Measurements from ENCODE around the gene F12. TPM values are rescaled to one million over a fixed set of nuclear protein-coding genes. Genes with fewer than 3 reads are reported as not detected.

The F12 gene
- polyA plus RNA-seq, 2 donors, result 18.1 to 33.5 TPM

GRCh38 chr5:177389241-177390169 is 19.9 kb downstream of the F12 start:
- H3K36me3 ChIP-seq (ENCODE audit: control insufficient read depth in 2 of 2, insufficient read depth in 2 of 2, low read length in 1 of 2), result no peaks in the 10 kb centered on the region
- 12 to 31% methylated on average over 21 of the region's 21 CpGs for WGBS, 2 donors
- H3K9me3 ChIP-seq (ENCODE audit: control insufficient read depth in 2 of 2, insufficient read depth in 1 of 2, low read depth in 1 of 2, low read length in 1 of 2), result no peaks in the 10 kb centered on the region
- H3K4me1 ChIP-seq (ENCODE audit: control insufficient read depth in 2 of 2, insufficient read depth in 2 of 2, low read length in 1 of 2), result peaks cover 5 to 25% of the 10 kb centered on the region in 2 donors
- H3K27me3 ChIP-seq (ENCODE audit: control insufficient read depth in 1 of 2, insufficient read depth in 2 of 2, low read length in 2 of 2), result no peaks in the 10 kb centered on the region
- no peak overlapping the region for H3K4me3 ChIP-seq (ENCODE audit: low read depth in 1 of 2, low read length in 2 of 2)
- peak overlapping the region; percentile 95 to 98 for H3K27ac ChIP-seq (ENCODE audit: low read depth in 2 of 2, low read length in 1 of 2)

DNA sequence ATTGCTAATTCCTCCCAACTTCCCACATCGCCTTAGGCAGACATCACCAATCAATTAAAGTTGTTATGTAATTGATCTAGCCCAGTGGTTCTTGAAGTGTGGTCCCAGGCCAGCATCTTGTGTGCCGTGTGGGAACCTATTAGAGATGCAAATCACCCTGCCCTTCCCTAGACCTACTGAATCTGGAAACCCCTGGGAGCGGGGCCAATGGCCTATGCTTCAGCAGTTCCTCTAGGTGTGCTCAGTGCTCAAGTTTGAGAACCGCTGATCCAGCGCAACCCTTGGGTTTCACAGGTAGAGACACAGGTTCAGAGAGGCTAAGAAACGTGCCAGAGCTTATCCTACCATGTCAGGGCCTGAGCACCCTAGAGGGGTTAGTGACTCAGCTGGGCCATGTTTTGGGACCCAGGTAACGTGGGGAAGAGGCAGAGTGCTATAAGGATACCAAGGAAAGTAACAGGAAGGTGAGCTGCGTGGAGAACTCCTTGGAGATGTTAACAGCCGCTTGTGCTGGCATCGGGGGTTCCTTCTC is 20.8 kb downstream of the F12 start:
- 53 to 64% methylated on average over 10 of the region's 10 CpGs for WGBS, 2 donors
- Histone ChIP-seq H3K27ac (ENCODE audit: low read depth in 2 of 2, low read length in 1 of 2) (peak overlapping the region; percentile 95 to 98), H3K27me3 (ENCODE audit: control insufficient read depth in 1 of 2, insufficient read depth in 2 of 2, low read length in 2 of 2) (no peaks in the 10 kb centered on the region), H3K36me3 (ENCODE audit: control insufficient read depth in 2 of 2, insufficient read depth in 2 of 2, low read length in 1 of 2) (no peaks in the 10 kb centered on the region), H3K4me1 (ENCODE audit: control insufficient read depth in 2 of 2, insufficient read depth in 2 of 2, low read length in 1 of 2) (peaks cover 5 to 25% of the 10 kb centered on the region in 2 donors), H3K9me3 (ENCODE audit: control insufficient read depth in 2 of 2, insufficient read depth in 1 of 2, low read depth in 1 of 2, low read length in 1 of 2) (no peaks in the 10 kb centered on the region), H3K4me3 (ENCODE audit: low read depth in 1 of 2, low read length in 2 of 2) (no peak overlapping the region)

- H3K4me1 ChIP-seq (ENCODE audit: control insufficient read depth in 2 of 2, insufficient read depth in 2 of 2, low read length in 1 of 2), result peaks cover 5 to 25% of the 10 kb centered on the region in 2 donors
- WGBS, 2 donors, result 79 to 87% methylated on average over 14 of the region's 14 CpGs
- no peaks in the 10 kb centered on the region for H3K9me3 ChIP-seq (ENCODE audit: control insufficient read depth in 2 of 2, insufficient read depth in 1 of 2, low read depth in 1 of 2, low read length in 1 of 2)
- H3K36me3 ChIP-seq (ENCODE audit: control insufficient read depth in 2 of 2, insufficient read depth in 2 of 2, low read length in 1 of 2), result no peaks in the 10 kb centered on the region
- H3K4me3 ChIP-seq (ENCODE audit: low read depth in 1 of 2, low read length in 2 of 2), result no peak overlapping the region
- no peaks in the 10 kb centered on the region for H3K27me3 ChIP-seq (ENCODE audit: control insufficient read depth in 1 of 2, insufficient read depth in 2 of 2, low read length in 2 of 2)
- H3K27ac ChIP-seq (ENCODE audit: low read depth in 2 of 2, low read length in 1 of 2), result no peak overlapping the region
These were observed 22.0 kb downstream of the F12 start for GRCh38 chr5:177387405-177387804.

DNA sequence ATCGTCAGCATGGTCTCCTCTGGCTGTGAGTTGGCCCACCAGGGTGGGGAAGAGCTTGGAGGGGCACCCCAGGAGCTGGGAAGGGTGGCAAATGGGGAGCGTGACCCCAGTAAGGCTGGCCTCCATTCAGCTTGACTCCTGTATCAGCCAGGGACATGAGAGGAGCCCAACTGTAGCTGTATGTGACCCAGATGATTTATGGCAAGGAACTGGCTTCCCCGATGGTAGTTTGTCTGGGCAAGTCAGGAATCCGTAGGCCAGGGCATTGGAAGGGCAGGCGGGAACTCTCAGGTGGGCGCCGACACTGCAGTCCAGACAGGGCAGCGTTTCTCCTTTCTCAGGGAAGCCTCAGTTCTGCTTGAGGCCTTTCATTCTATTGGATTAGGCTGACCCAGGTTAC is 22.8 kb downstream of the F12 start:
- Histone ChIP-seq H3K27me3 (ENCODE audit: control insufficient read depth in 1 of 2, insufficient read depth in 2 of 2, low read length in 2 of 2) (no peaks in the 10 kb centered on the region), H3K4me3 (ENCODE audit: low read depth in 1 of 2, low read length in 2 of 2) (no peak overlapping the region), H3K9me3 (ENCODE audit: control insufficient read depth in 2 of 2, insufficient read depth in 1 of 2, low read depth in 1 of 2, low read length in 1 of 2) (no peaks in the 10 kb centered on the region), H3K27ac (ENCODE audit: low read depth in 2 of 2, low read length in 1 of 2) (peak overlapping the region in 1 of 2 donors; percentile 8), H3K36me3 (ENCODE audit: control insufficient read depth in 2 of 2, insufficient read depth in 2 of 2, low read length in 1 of 2) (no peaks in the 10 kb centered on the region), H3K4me1 (ENCODE audit: control insufficient read depth in 2 of 2, insufficient read depth in 2 of 2, low read length in 1 of 2) (peaks cover 5 to 25% of the 10 kb centered on the region in 2 donors)
- 63 to 80% methylated on average over 8 of the region's 8 CpGs for WGBS, 2 donors

DNA sequence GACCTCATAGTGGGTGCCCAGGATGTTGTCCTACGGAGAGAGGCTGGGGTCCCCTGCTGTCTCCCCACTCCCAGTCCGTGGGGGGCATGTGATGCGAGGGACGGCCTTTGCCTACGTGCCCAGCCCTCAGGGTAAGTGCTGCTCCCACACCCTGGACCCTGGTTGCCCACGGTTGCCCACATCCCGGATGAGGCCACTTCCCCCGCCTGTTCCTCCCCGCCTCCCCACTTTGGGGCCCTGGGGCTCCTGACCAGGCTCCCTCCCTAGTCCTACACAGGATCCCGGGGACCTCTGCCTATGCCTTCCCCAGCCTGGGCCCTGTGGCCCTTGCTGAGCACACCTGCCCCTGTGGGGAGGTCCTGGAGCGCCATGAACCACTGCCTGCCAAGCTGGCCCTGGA is 23.6 kb downstream of the F12 start:
- Histone ChIP-seq H3K9me3 (ENCODE audit: control insufficient read depth in 2 of 2, insufficient read depth in 1 of 2, low read depth in 1 of 2, low read length in 1 of 2) (no peaks in the 10 kb centered on the region), H3K4me1 (ENCODE audit: control insufficient read depth in 2 of 2, insufficient read depth in 2 of 2, low read length in 1 of 2) (peaks cover 5 to 25% of the 10 kb centered on the region in 2 donors), H3K4me3 (ENCODE audit: low read depth in 1 of 2, low read length in 2 of 2) (no peak overlapping the region), H3K27ac (ENCODE audit: low read depth in 2 of 2, low read length in 1 of 2) (no peak overlapping the region), H3K36me3 (ENCODE audit: control insufficient read depth in 2 of 2, insufficient read depth in 2 of 2, low read length in 1 of 2) (no peaks in the 10 kb centered on the region), H3K27me3 (ENCODE audit: control insufficient read depth in 1 of 2, insufficient read depth in 2 of 2, low read length in 2 of 2) (no peaks in the 10 kb centered on the region)
- WGBS, 2 donors, result 70 to 74% methylated on average over 11 of the region's 11 CpGs

GRCh38 chr5:177384134-177384533 is 25.2 kb downstream of the F12 start, which contains the start of gene SLC34A1:
TSS of gene SLC34A1 (plus strand) at chr5:177384434. CDS start at chr5:177385742, 1,308 bp downstream.
- 75 to 77% methylated on average over 4 of the region's 4 CpGs for WGBS, 2 donors
- H3K27ac ChIP-seq (ENCODE audit: low read depth in 2 of 2, low read length in 1 of 2), result no peak within 1 kb of the TSS
- H3K9me3 ChIP-seq (ENCODE audit: control insufficient read depth in 2 of 2, insufficient read depth in 1 of 2, low read depth in 1 of 2, low read length in 1 of 2), result no peaks in the 10 kb centered on the region
- H3K27me3 ChIP-seq (ENCODE audit: control insufficient read depth in 1 of 2, insufficient read depth in 2 of 2, low read length in 2 of 2), result no peaks in the 10 kb centered on the region
- no peaks in the 10 kb centered on the region for H3K36me3 ChIP-seq (ENCODE audit: control insufficient read depth in 2 of 2, insufficient read depth in 2 of 2, low read length in 1 of 2)
- peaks cover 5 to 24% of the 10 kb centered on the region in 2 donors for H3K4me1 ChIP-seq (ENCODE audit: control insufficient read depth in 2 of 2, insufficient read depth in 2 of 2, low read length in 1 of 2)
- H3K4me3 ChIP-seq (ENCODE audit: low read depth in 1 of 2, low read length in 2 of 2), result no peak within 1 kb of the TSS

- peaks cover 5 to 22% of the 10 kb centered on the region in 2 donors for H3K4me1 ChIP-seq (ENCODE audit: control insufficient read depth in 2 of 2, insufficient read depth in 2 of 2, low read length in 1 of 2)
- no peak overlapping the region for H3K4me3 ChIP-seq (ENCODE audit: low read depth in 1 of 2, low read length in 2 of 2)
- no peaks in the 10 kb centered on the region for H3K27me3 ChIP-seq (ENCODE audit: control insufficient read depth in 1 of 2, insufficient read depth in 2 of 2, low read length in 2 of 2)
- no peaks in the 10 kb centered on the region for H3K36me3 ChIP-seq (ENCODE audit: control insufficient read depth in 2 of 2, insufficient read depth in 2 of 2, low read length in 1 of 2)
- no peak overlapping the region for H3K27ac ChIP-seq (ENCODE audit: low read depth in 2 of 2, low read length in 1 of 2)
- WGBS, 2 donors, result 87% methylated on average over 9 of the region's 9 CpGs
- no peaks in the 10 kb centered on the region for H3K9me3 ChIP-seq (ENCODE audit: control insufficient read depth in 2 of 2, insufficient read depth in 1 of 2, low read depth in 1 of 2, low read length in 1 of 2)
These were observed 26.2 kb downstream of the F12 start for GRCh38 chr5:177383181-177383580.

GRCh38 chr5:177382423-177383029 is 26.8 kb downstream of the F12 start:
- H3K9me3 ChIP-seq (ENCODE audit: control insufficient read depth in 2 of 2, insufficient read depth in 1 of 2, low read depth in 1 of 2, low read length in 1 of 2), result no peaks in the 10 kb centered on the region
- no peak overlapping the region for H3K4me3 ChIP-seq (ENCODE audit: low read depth in 1 of 2, low read length in 2 of 2)
- H3K27me3 ChIP-seq (ENCODE audit: control insufficient read depth in 1 of 2, insufficient read depth in 2 of 2, low read length in 2 of 2), result no peaks in the 10 kb centered on the region
- peaks cover 5 to 18% of the 10 kb centered on the region in 2 donors for H3K4me1 ChIP-seq (ENCODE audit: control insufficient read depth in 2 of 2, insufficient read depth in 2 of 2, low read length in 1 of 2)
- no peaks in the 10 kb centered on the region for H3K36me3 ChIP-seq (ENCODE audit: control insufficient read depth in 2 of 2, insufficient read depth in 2 of 2, low read length in 1 of 2)
- no peak overlapping the region for H3K27ac ChIP-seq (ENCODE audit: low read depth in 2 of 2, low read length in 1 of 2)
- WGBS, 2 donors, result 23 to 36% methylated on average over 11 of the region's 11 CpGs

DNA sequence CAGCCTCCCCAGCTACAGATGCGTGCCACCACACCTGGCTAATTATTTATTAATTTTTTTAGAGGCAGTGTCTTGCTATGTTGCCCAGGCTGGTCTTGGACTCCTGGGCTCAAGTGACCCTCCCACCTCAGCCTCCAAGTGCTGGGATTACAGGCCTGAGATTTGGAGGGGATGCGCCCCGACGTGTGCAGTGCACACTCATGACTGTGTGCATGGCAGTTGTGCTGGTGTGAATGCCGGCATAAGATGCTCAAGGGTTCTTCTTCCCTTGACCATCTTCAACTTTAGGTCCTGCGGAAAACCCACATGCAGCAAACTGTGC is 28.6 kb downstream of the F12 start:
- Histone ChIP-seq H3K27me3 (ENCODE audit: control insufficient read depth in 1 of 2, insufficient read depth in 2 of 2, low read length in 2 of 2) (no peaks in the 10 kb centered on the region), H3K27ac (ENCODE audit: low read depth in 2 of 2, low read length in 1 of 2) (no peak overlapping the region), H3K4me1 (ENCODE audit: control insufficient read depth in 2 of 2, insufficient read depth in 2 of 2, low read length in 1 of 2) (peaks cover under 1 to 8% of the 10 kb centered on the region in 2 donors), H3K36me3 (ENCODE audit: control insufficient read depth in 2 of 2, insufficient read depth in 2 of 2, low read length in 1 of 2) (no peaks in the 10 kb centered on the region), H3K9me3 (ENCODE audit: control insufficient read depth in 2 of 2, insufficient read depth in 1 of 2, low read depth in 1 of 2, low read length in 1 of 2) (no peaks in the 10 kb centered on the region), H3K4me3 (ENCODE audit: low read depth in 1 of 2, low read length in 2 of 2) (no peak overlapping the region)
- 91 to 97% methylated on average over 6 of the region's 6 CpGs for WGBS, 2 donors

Measured in esophagus (tissue), 2 donors.